ENCODE results near the gene SH3BP4. TPM values are rescaled to one million over a fixed set of nuclear protein-coding genes. Genes with fewer than 3 reads are reported as not detected.

Gene SH3BP4
- total RNA-seq, 1 donor from 2014 or later = 58.6 TPM

DNA sequence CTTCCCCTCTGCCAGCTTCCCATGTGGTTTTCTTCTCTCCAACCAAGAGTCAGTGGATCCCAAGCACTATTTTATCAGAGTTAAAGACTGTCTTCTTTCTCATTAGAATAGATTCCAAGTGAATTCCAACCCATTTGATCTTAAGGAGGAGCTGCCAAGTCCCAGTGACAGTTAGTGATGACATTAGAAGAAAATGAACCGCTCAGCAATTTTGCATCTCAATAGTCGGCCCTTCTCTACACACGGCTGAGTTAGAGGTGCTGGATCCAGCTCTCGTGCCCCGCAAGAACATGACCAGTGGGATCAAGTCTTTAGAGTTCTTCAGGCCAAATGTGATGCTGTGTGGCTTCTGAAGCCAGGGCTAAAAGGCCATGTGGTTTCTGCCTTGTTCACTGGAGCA is 132.6 kb downstream of the SH3BP4 start:
- Mint-ChIP-seq H3K4me1 (ENCODE audit: unreplicated experiment) (peaks cover 9% of the 10 kb centered on the region), H3K36me3 (ENCODE audit: low read depth, unreplicated experiment) (no peaks in the 10 kb centered on the region), H3K9me3 (ENCODE audit: unreplicated experiment) (no peaks in the 10 kb centered on the region), H3K4me3 (ENCODE audit: unreplicated experiment) (no peak overlapping the region), H3K27ac (ENCODE audit: unreplicated experiment) (no peak overlapping the region), H3K27me3 (ENCODE audit: unreplicated experiment) (no peaks in the 10 kb centered on the region)
- TF ChIP-seq, protein P1, sequence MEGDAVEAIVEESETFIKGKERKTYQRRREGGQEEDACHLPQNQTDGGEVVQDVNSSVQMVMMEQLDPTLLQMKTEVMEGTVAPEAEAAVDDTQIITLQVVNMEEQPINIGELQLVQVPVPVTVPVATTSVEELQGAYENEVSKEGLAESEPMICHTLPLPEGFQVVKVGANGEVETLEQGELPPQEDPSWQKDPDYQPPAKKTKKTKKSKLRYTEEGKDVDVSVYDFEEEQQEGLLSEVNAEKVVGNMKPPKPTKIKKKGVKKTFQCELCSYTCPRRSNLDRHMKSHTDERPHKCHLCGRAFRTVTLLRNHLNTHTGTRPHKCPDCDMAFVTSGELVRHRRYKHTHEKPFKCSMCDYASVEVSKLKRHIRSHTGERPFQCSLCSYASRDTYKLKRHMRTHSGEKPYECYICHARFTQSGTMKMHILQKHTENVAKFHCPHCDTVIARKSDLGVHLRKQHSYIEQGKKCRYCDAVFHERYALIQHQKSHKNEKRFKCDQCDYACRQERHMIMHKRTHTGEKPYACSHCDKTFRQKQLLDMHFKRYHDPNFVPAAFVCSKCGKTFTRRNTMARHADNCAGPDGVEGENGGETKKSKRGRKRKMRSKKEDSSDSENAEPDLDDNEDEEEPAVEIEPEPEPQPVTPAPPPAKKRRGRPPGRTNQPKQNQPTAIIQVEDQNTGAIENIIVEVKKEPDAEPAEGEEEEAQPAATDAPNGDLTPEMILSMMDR (IDR thresholded peaks at IDR 0.05; ENCODE audit: unreplicated experiment) = no peak
- DNase-seq (ENCODE audit: low spot score) = no peak

- no peak for DNase-seq (ENCODE audit: low spot score)
- no peaks in the 10 kb centered on the region for H3K36me3 Mint-ChIP-seq (ENCODE audit: low read depth, unreplicated experiment)
- no peak overlapping the region for H3K27ac Mint-ChIP-seq (ENCODE audit: unreplicated experiment)
- TF ChIP-seq, protein P1 (IDR thresholded peaks at IDR 0.05; ENCODE audit: unreplicated experiment) = no peak
- H3K9me3 Mint-ChIP-seq (ENCODE audit: unreplicated experiment) = no peaks in the 10 kb centered on the region
- no peak overlapping the region for H3K4me3 Mint-ChIP-seq (ENCODE audit: unreplicated experiment)
- H3K27me3 Mint-ChIP-seq (ENCODE audit: unreplicated experiment) = peaks cover 2% of the 10 kb centered on the region
- peaks cover 9% of the 10 kb centered on the region for H3K4me1 Mint-ChIP-seq (ENCODE audit: unreplicated experiment)
These were observed 133.7 kb downstream of the SH3BP4 start for GRCh38 chr2:235085476-235085875.

GRCh38 chr2:235086481-235087184 is 134.8 kb downstream of the SH3BP4 start:
- DNase-seq (ENCODE audit: low spot score) = no peak
- Mint-ChIP-seq H3K9me3 (ENCODE audit: unreplicated experiment) (no peaks in the 10 kb centered on the region), H3K4me1 (ENCODE audit: unreplicated experiment) (peaks cover 9% of the 10 kb centered on the region)

DNA sequence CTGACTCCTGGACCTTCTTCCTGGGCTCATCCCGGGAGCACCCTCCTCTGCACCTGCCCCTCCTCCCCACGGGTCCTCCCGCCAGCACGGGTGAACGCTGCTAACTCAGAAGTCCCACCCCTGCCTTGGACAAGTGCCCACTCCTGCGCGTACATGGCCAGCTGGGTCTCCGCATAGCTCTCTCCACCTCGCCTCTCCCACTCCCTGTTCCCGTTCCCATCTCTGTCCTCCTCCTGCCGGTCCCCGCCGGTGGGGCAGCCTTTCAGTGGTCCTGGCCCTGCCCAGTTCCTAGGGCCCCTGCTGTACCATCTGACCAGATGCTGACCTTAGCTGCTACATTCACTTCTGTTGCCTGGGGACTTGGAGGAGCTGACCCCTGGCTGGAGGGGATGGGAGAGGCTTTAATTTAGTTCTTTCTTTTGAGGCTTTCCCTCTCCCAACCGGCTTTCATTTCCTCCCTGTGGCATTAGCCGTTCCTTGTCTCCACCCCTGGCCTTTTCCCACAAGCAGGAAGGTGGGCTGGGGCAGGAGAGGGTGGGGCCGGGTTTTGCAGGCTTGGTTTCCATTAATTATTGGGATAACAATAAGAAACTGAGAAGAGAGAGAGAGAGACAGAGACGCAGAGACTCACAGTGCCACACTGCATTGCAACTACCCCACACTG is 136.1 kb downstream of the SH3BP4 start:
- no peaks in the 10 kb centered on the region for H3K36me3 Mint-ChIP-seq (ENCODE audit: low read depth, unreplicated experiment)
- TF ChIP-seq, protein P1 (IDR thresholded peaks at IDR 0.05; ENCODE audit: unreplicated experiment) = no peak
- no peak for DNase-seq (ENCODE audit: low spot score)
- peaks cover 9% of the 10 kb centered on the region for H3K4me1 Mint-ChIP-seq (ENCODE audit: unreplicated experiment)
- no peak overlapping the region for H3K4me3 Mint-ChIP-seq (ENCODE audit: unreplicated experiment)
- peak overlapping the region; percentile 84 for H3K27ac Mint-ChIP-seq (ENCODE audit: unreplicated experiment)
- H3K27me3 Mint-ChIP-seq (ENCODE audit: unreplicated experiment) = peaks cover 2% of the 10 kb centered on the region
- no peaks in the 10 kb centered on the region for H3K9me3 Mint-ChIP-seq (ENCODE audit: unreplicated experiment)

More at GRCh38 chr2:235086481-235087184, 134.8 kb downstream of the SH3BP4 start:
- Mint-ChIP-seq H3K27me3 (ENCODE audit: unreplicated experiment) (peaks cover 2% of the 10 kb centered on the region), H3K36me3 (ENCODE audit: low read depth, unreplicated experiment) (no peaks in the 10 kb centered on the region), H3K4me3 (ENCODE audit: unreplicated experiment) (no peak overlapping the region), H3K27ac (ENCODE audit: unreplicated experiment) (peak overlapping the region; percentile 4)
- TF ChIP-seq, protein P1 (IDR thresholded peaks at IDR 0.05; ENCODE audit: unreplicated experiment) = no peak

DNA sequence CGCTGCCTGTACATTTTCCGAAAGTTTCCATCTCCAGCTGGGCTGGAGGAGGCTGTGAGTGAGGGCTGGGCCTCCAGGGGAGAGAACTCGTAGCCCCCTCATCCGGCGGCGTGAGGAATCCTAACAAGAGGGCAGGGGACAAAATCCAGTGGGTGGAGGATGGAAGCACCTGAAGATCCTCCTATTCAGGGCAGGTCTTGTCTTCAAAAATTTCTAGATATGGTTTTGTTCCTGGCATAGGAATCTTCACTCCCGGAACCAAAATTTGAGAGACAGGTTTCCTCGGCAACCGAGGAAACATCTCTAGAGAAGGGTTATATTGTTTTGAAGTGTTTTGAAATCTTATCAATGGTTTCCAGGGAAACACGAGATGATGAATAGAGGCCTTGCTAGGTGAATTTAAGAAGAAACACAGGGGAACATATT is 136.7 kb downstream of the SH3BP4 start:
- Mint-ChIP-seq H3K9me3 (ENCODE audit: unreplicated experiment) (no peaks in the 10 kb centered on the region), H3K27ac (ENCODE audit: unreplicated experiment) (peak overlapping the region; percentile 84), H3K27me3 (ENCODE audit: unreplicated experiment) (peaks cover 2% of the 10 kb centered on the region), H3K4me3 (ENCODE audit: unreplicated experiment) (no peak overlapping the region), H3K4me1 (ENCODE audit: unreplicated experiment) (peaks cover 9% of the 10 kb centered on the region), H3K36me3 (ENCODE audit: low read depth, unreplicated experiment) (no peaks in the 10 kb centered on the region)
- DNase-seq (ENCODE audit: low spot score) = no peak
- TF ChIP-seq, protein P1 (IDR thresholded peaks at IDR 0.05; ENCODE audit: unreplicated experiment) = no peak
